HG02981 (cell line): Measurements from ENCODE around the gene CLDND1.
"Not testable (repeated sequence)": the region's sequence is repeated elsewhere in the genome, so short reads cannot be mapped to it uniquely, and the experiment has no call there.

Experiments used
- ATAC-seq: cut with Tn5 transposase; IDR thresholded peaks from one replicate; pipeline ENCODE4 v1.9.1; 2021; ENCODE audit warnings: mild to moderate bottlenecking, moderate library complexity; ENCODE audit not compliant: unreplicated experiment

CLDND1 gene

GRCh38 chr3:98522544-98523281 lies at the start of gene CLDND1:
CLDND1 (minus strand) TSS chr3:98522902; CDS start chr3:98521424, 1,478 bp downstream.
- ATAC-seq, result peak; percentile 88

- ATAC-seq, result no peak
These were observed 45.7 kb upstream of the CLDND1 start for GRCh38 chr3:98568402-98568801.

GRCh38 chr3:98567666-98568270 lies 45.1 kb upstream of the CLDND1 start:
- peak; percentile 21 for ATAC-seq

GRCh38 chr3:98565843-98566242 lies 43.1 kb upstream of the CLDND1 start:
- ATAC-seq, result no peak

- ATAC-seq, result no peak
These were observed 42.5 kb upstream of the CLDND1 start for GRCh38 chr3:98565237-98565643.

GRCh38 chr3:98564282-98565005 lies 41.7 kb upstream of the CLDND1 start:
- peak; percentile 17 for ATAC-seq

- ATAC-seq, result peak; percentile 57
These were observed 41.1 kb upstream of the CLDND1 start for GRCh38 chr3:98563661-98564281.

GRCh38 chr3:98561727-98562521 lies 39.2 kb upstream of the CLDND1 start:
- no peak for ATAC-seq

GRCh38 chr3:98560911-98561310 lies 38.2 kb upstream of the CLDND1 start:
- no peak for ATAC-seq

GRCh38 chr3:98559769-98560168 lies 37.1 kb upstream of the CLDND1 start:
- ATAC-seq, result not testable (repeated sequence)

- no peak for ATAC-seq
These were observed 35.6 kb upstream of the CLDND1 start for GRCh38 chr3:98558100-98558827.

GRCh38 chr3:98557324-98558010 lies 34.8 kb upstream of the CLDND1 start:
- ATAC-seq, result no peak

- peak; percentile 81 for ATAC-seq
These were observed 33.7 kb upstream of the CLDND1 start for GRCh38 chr3:98556164-98557130.

GRCh38 chr3:98555025-98555379 lies 32.3 kb upstream of the CLDND1 start:
- ATAC-seq, result no peak

GRCh38 chr3:98554580-98554979 lies 31.9 kb upstream of the CLDND1 start:
- no peak for ATAC-seq

- ATAC-seq, result no peak
These were observed 31.1 kb upstream of the CLDND1 start for GRCh38 chr3:98553753-98554152.

- ATAC-seq, result no peak
These were observed 30.4 kb upstream of the CLDND1 start for GRCh38 chr3:98553021-98553563.
